ENCODE measurements around the gene SERPINF2. TPM values are rescaled to one million over a fixed set of nuclear protein-coding genes. Genes with fewer than 3 reads are reported as not detected.
"Not testable (repeated sequence)": the region's sequence is repeated elsewhere in the genome, so short reads cannot be mapped to it uniquely, and the experiment has no call there.

SERPINF2 gene
- total RNA-seq, 1 donor from 2014 or later: 0.15 TPM

- peaks cover 4% of the 10 kb centered on the region for H3K4me1 Mint-ChIP-seq (ENCODE audit: low read depth)
- H3K27me3 Mint-ChIP-seq (ENCODE audit: low read depth): no peaks in the 10 kb centered on the region
- no peak for TF ChIP-seq CTCF (IDR thresholded peaks at IDR 0.05)
- H3K9me3 Mint-ChIP-seq (ENCODE audit: low read depth): no peaks in the 10 kb centered on the region
- H3K27ac Mint-ChIP-seq (ENCODE audit: unreplicated experiment): peak overlapping the region; percentile 23
- peaks cover 3% of the 10 kb centered on the region for H3K36me3 Mint-ChIP-seq (ENCODE audit: low read depth)
- no peak for DNase-seq (ENCODE audit: low spot score)
- H3K4me3 Mint-ChIP-seq (ENCODE audit: unreplicated experiment): no peak overlapping the region
These were observed 37.7 kb upstream of the SERPINF2 start for GRCh38 chr17:1705004-1705403.

- peaks cover 22% of the 10 kb centered on the region for H3K4me1 Mint-ChIP-seq (ENCODE audit: low read depth)
- peaks cover 10% of the 10 kb centered on the region for H3K36me3 Mint-ChIP-seq (ENCODE audit: low read depth)
- no peak for DNase-seq (ENCODE audit: low spot score)
- H3K9me3 Mint-ChIP-seq (ENCODE audit: low read depth): no peaks in the 10 kb centered on the region
- H3K4me3 Mint-ChIP-seq (ENCODE audit: unreplicated experiment): no peak overlapping the region
- H3K27ac Mint-ChIP-seq (ENCODE audit: unreplicated experiment): peak overlapping the region; percentile 38
- TF ChIP-seq CTCF (IDR thresholded peaks at IDR 0.05): no peak
- no peaks in the 10 kb centered on the region for H3K27me3 Mint-ChIP-seq (ENCODE audit: low read depth)
These were observed 35.6 kb upstream of the SERPINF2 start for GRCh38 chr17:1707107-1707506.

GRCh38 chr17:1708791-1709346 is 33.8 kb upstream of the SERPINF2 start:
- H3K27me3 Mint-ChIP-seq (ENCODE audit: low read depth): not testable (repeated sequence)

GRCh38 chr17:1709403-1709951 is 33.2 kb upstream of the SERPINF2 start:
- Mint-ChIP-seq H3K4me1 (ENCODE audit: low read depth) (peaks cover 43% of the 10 kb centered on the region), H3K9me3 (ENCODE audit: low read depth) (no peaks in the 10 kb centered on the region), H3K27me3 (ENCODE audit: low read depth) (no peaks in the 10 kb centered on the region), H3K36me3 (ENCODE audit: low read depth) (peaks cover 28% of the 10 kb centered on the region), H3K27ac (ENCODE audit: unreplicated experiment) (no peak overlapping the region), H3K4me3 (ENCODE audit: unreplicated experiment) (peak overlapping the region; percentile 57)
- no peak for TF ChIP-seq CTCF (IDR thresholded peaks at IDR 0.05)
- DNase-seq (ENCODE audit: low spot score): no peak

More at GRCh38 chr17:1708791-1709346, 33.8 kb upstream of the SERPINF2 start:
- H3K27ac Mint-ChIP-seq (ENCODE audit: unreplicated experiment): peak overlapping the region; percentile 61
- DNase-seq (ENCODE audit: low spot score); H3K9me3 Mint-ChIP-seq (ENCODE audit: low read depth): not testable (repeated sequence)
- H3K4me1 Mint-ChIP-seq (ENCODE audit: low read depth): peaks cover 40% of the 10 kb centered on the region
- peaks cover 25% of the 10 kb centered on the region for H3K36me3 Mint-ChIP-seq (ENCODE audit: low read depth)
- H3K4me3 Mint-ChIP-seq (ENCODE audit: unreplicated experiment): peak overlapping the region; percentile 57

GRCh38 chr17:1709971-1710806 is 32.5 kb upstream of the SERPINF2 start, which contains the start of gene TLCD2:
TSS of gene TLCD2 (minus strand) at chr17:1710377. CDS start at chr17:1710242, 135 bp downstream.
- H3K27ac Mint-ChIP-seq (ENCODE audit: unreplicated experiment): peak within 1 kb of the TSS; percentile 93
- peak within 1 kb of the TSS; percentile 97 for H3K4me3 Mint-ChIP-seq (ENCODE audit: unreplicated experiment)
- H3K4me1 Mint-ChIP-seq (ENCODE audit: low read depth): peaks cover 43% of the 10 kb centered on the region
- H3K36me3 Mint-ChIP-seq (ENCODE audit: low read depth): peaks cover 30% of the 10 kb centered on the region
- TF ChIP-seq CTCF (IDR thresholded peaks at IDR 0.05): no peak
- DNase-seq (ENCODE audit: low spot score): no peak
- no peaks in the 10 kb centered on the region for H3K9me3 Mint-ChIP-seq (ENCODE audit: low read depth)
- no peaks in the 10 kb centered on the region for H3K27me3 Mint-ChIP-seq (ENCODE audit: low read depth)
